H1 (cell line): Measurements from ENCODE around the gene KIF23. TPM values are rescaled to one million over a fixed set of nuclear protein-coding genes. Genes with fewer than 3 reads are reported as not detected.

Experiments
- EGR1 ChIP-seq: IDR thresholded peaks from 2 replicates; pipeline ENCODE4 v1.6.1; 2011; ENCODE audit warnings: low read depth, low read length, borderline replicate concordance
- KDM1A ChIP-seq: fragments of 200-600, 300-600 bp; sonication (generic); IDR thresholded peaks from 2 replicates; pipeline ENCODE4 v1.7.1; 2016; ENCODE audit warnings: mild to moderate bottlenecking, low read length, borderline replicate concordance
- MAX ChIP-seq: IDR thresholded peaks from 2 replicates; pipeline ENCODE4 v1.6.1; 2012; ENCODE audit warnings: inconsistent platforms
- NANOG ChIP-seq: IDR thresholded peaks from 2 replicates; pipeline ENCODE4 v1.6.1; 2011; ENCODE audit warnings: low read length, low read depth, mild to moderate bottlenecking, inconsistent platforms; ENCODE audit not compliant: insufficient read depth, poor library complexity, severe bottlenecking
- POLR2AphosphoS5 ChIP-seq: IDR thresholded peaks from 2 replicates; pipeline ENCODE4 v1.6.1; 2011; ENCODE audit warnings: low read depth, low read length
- RAD21 ChIP-seq, 2 experiments: IDR thresholded peaks in 1 of 2; conservative IDR thresholded peaks in 1 of 2; 2 replicates each; pipeline ENCODE4 v1.6.1; 2011; ENCODE audit warnings: low read depth in 2 of 2, low read length in 2 of 2, improper control_type of control experiment in 1 of 2, inconsistent platforms in 1 of 2, mild to moderate bottlenecking in 1 of 2, moderate library complexity in 1 of 2
- RNF2 ChIP-seq: fragments of 200-900, 300-1000 bp; sonication (generic); IDR thresholded peaks from 2 replicates; pipeline ENCODE4 v1.7.1; 2016; ENCODE audit warnings: borderline replicate concordance, low read depth, mild to moderate bottlenecking, antibody characterized with exemption, low read length; ENCODE audit not compliant: poor library complexity, severe bottlenecking; ENCODE audit errors: missing control alignments
- SAP30 ChIP-seq: fragments of 300-600 bp; sonication (generic); IDR thresholded peaks from 2 replicates; pipeline ENCODE4 v1.7.1; 2012; ENCODE audit warnings: low read length, moderate library complexity, mild to moderate bottlenecking, inconsistent platforms; ENCODE audit not compliant: insufficient read depth, insufficient replicate concordance
- SIN3A ChIP-seq, 2 experiments: IDR thresholded peaks in 1 of 2; conservative IDR thresholded peaks in 1 of 2; 2 replicates each; pipeline ENCODE4 v1.6.1; 2011 to 2012; ENCODE audit warnings: low read length in 2 of 2, improper control_type of control experiment in 1 of 2, low read depth in 1 of 2, mild to moderate bottlenecking in 1 of 2
- SP1 ChIP-seq: IDR thresholded peaks from 2 replicates; pipeline ENCODE4 v1.6.1; 2011; ENCODE audit warnings: low read depth, low read length
- SP4 ChIP-seq: IDR thresholded peaks from 2 replicates; pipeline ENCODE4 v1.6.1; 2012; ENCODE audit warnings: low read length, inconsistent platforms
- YY1 ChIP-seq: IDR thresholded peaks from 2 replicates; pipeline ENCODE4 v1.6.1; 2011; ENCODE audit warnings: low read depth, mild to moderate bottlenecking, low read length
- polyA plus RNA-seq, 7 experiments: library from polyadenylated mRNA; depleted of rRNA in 3 of 7; stranded (reverse) in 5 of 7; unstranded in 2 of 7; fragments of >200 nt in 5 of 7; fragments of 200-250 nt in 2 of 7; gene quantifications; 1 replicate in 5 of 7; 2 replicates in 1 of 7; 4 replicates in 1 of 7; pipeline versions ENCODE4 v1.2.1 to v1.2.3, GENCODE V29; 2011 to 2013; ENCODE audit warnings: missing spikeins in 2 of 7, mixed read lengths in 2 of 7
- total RNA-seq: library from RNA; stranded (reverse); fragmentation: NEBNext Ultra II Directional; extraction: Animal tissue kit (Norgen Biotek cat#: 25700); gene quantifications from 2 replicates; pipeline ENCODE4 v1.2.1, GENCODE V29; 2021

KIF23 gene
- total and polyA plus RNA-seq, 2 of the 8 experiments (the other 6 are each of a cell fraction or from before 2014, with no cell fraction given), result 26.2 to 77.4 TPM

DNA sequence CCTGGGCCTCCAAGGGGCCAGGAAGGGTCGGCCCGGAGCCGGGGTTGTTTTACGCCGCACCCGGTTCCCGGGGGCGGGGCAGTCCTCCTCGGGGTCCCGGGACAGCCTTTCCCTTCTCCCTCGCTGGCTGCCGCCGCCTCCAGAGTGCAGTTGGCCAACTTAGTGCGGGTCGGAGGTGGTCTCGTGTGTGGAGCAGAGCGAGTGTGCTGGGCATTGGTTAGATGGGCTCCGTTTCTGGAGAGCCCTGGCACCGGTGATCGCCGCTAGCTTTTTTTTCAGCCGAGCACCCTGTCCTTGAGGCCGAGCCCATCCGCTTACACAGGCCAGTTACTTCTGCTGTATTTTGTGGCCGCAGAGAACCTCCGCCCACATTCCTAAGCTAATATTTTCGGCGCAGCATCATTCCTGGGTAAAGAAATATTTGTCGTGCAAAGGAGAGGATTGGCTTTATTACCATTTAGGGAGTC is 585 bp downstream of the KIF23 start (continued):
- peak in 1 of 2 experiments; percentile 60; a peak in 1 of 4 replicates for TF ChIP-seq SIN3A (conservative IDR thresholded peaks at IDR 0.05 in 1 of 2, IDR thresholded peaks at IDR 0.05 in 1 of 2; ENCODE audit: low read depth in 1 of 2, low read length in 2 of 2)
- peak; percentile 42; the same call in 1 of the 2 replicates for TF ChIP-seq POLR2AphosphoS5
- TF ChIP-seq RAD21 (IDR thresholded peaks at IDR 0.05 in 1 of 2, conservative IDR thresholded peaks at IDR 0.05 in 1 of 2; ENCODE audit: low read depth in 2 of 2, low read length in 2 of 2), result no peak
- TF ChIP-seq RNF2, result no peak
- TF ChIP-seq SAP30, result no peak
- no peak for TF ChIP-seq SP1
- TF ChIP-seq MAX, result no peak
- no peak for TF ChIP-seq EGR1
- TF ChIP-seq YY1, result no peak
- TF ChIP-seq SP4, result no peak
- TF ChIP-seq NANOG, result no peak
- no peak for TF ChIP-seq KDM1A
